HEK293 (cell line): ENCODE data around the gene GUK1.

Source experiments
- BCL11A ChIP-seq: fragments of 450-650 bp; formaldehyde crosslinking; IDR thresholded peaks from 2 replicates; pipeline ENCODE4 v1.5.1; 2016; ENCODE audit warnings: low read depth, missing biosample characterization, missing genetic modification characterization
- GLIS2 ChIP-seq: fragments of 450-650 bp; formaldehyde crosslinking; IDR thresholded peaks from 2 replicates; pipeline ENCODE4 v1.5.1; 2016; ENCODE audit warnings: missing biosample characterization, missing genetic modification characterization
- HOXC10 ChIP-seq: sonication (generic); formaldehyde crosslinking; IDR thresholded peaks from 2 replicates; pipeline ENCODE4 v1.8.1; 2023; ENCODE audit warnings: mild to moderate bottlenecking, missing genetic modification reagents
- KLF10 ChIP-seq: fragments of 450-650 bp; IDR thresholded peaks from 2 replicates; pipeline ENCODE4 v1.5.1; 2018; ENCODE audit warnings: missing biosample characterization, mild to moderate bottlenecking, missing genetic modification characterization
- OVOL3 ChIP-seq: fragments of 450-650 bp; formaldehyde crosslinking; IDR thresholded peaks from 2 replicates; pipeline ENCODE4 v1.5.1; 2016; ENCODE audit warnings: missing biosample characterization, missing genetic modification characterization
- SP2 ChIP-seq: fragments of 450-650 bp; formaldehyde crosslinking; IDR thresholded peaks from 2 replicates; pipeline ENCODE4 v1.5.1; 2016; ENCODE audit warnings: missing biosample characterization, missing genetic modification characterization
- SP7 ChIP-seq: fragments of 450-650 bp; formaldehyde crosslinking; IDR thresholded peaks from 2 replicates; pipeline ENCODE4 v1.5.1; 2016; ENCODE audit warnings: missing biosample characterization, missing genetic modification characterization
- ZBTB17 ChIP-seq: fragments of 450-650 bp; formaldehyde crosslinking; IDR thresholded peaks from 2 replicates; pipeline ENCODE4 v1.5.1; 2016; ENCODE audit warnings: missing biosample characterization, missing genetic modification characterization
- ZFHX2 ChIP-seq: fragments of 450-650 bp; formaldehyde crosslinking; conservative IDR thresholded peaks from 2 replicates; pipeline ENCODE4 v1.5.1; 2016; ENCODE audit warnings: missing biosample characterization, missing genetic modification characterization
- ZFP41 ChIP-seq: fragments of 450-650 bp; formaldehyde crosslinking; IDR thresholded peaks from 2 replicates; pipeline ENCODE4 v1.5.1; 2016; ENCODE audit warnings: missing biosample characterization, missing genetic modification characterization, borderline replicate concordance
- ZFP69B ChIP-seq: fragments of 450-650 bp; formaldehyde crosslinking; IDR thresholded peaks from 2 replicates; pipeline ENCODE4 v1.5.1; 2016; ENCODE audit warnings: missing biosample characterization, missing genetic modification characterization
- ZNF37A ChIP-seq: fragments of 450-650 bp; IDR thresholded peaks from 2 replicates; pipeline ENCODE4 v1.5.1; 2018; ENCODE audit warnings: missing biosample characterization, missing genetic modification characterization
- ZNF391 ChIP-seq: fragments of 450-650 bp; formaldehyde crosslinking; IDR thresholded peaks from 2 replicates; pipeline ENCODE4 v1.5.1; 2016; ENCODE audit warnings: low read depth, missing biosample characterization, missing genetic modification characterization, borderline replicate concordance
- ZNF529 ChIP-seq: fragments of 450-650 bp; formaldehyde crosslinking; IDR thresholded peaks from 2 replicates; pipeline ENCODE4 v1.5.1; 2017; ENCODE audit warnings: missing genetic modification characterization, missing biosample characterization; ENCODE audit not compliant: insufficient replicate concordance
- ZNF558 ChIP-seq: fragments of 450-650 bp; formaldehyde crosslinking; IDR thresholded peaks from 2 replicates; pipeline ENCODE4 v1.5.1; 2016; ENCODE audit warnings: missing biosample characterization, missing genetic modification characterization
- ZNF560 ChIP-seq: fragments of 450-650 bp; formaldehyde crosslinking; IDR thresholded peaks from 2 replicates; pipeline ENCODE4 v1.5.1; 2017; ENCODE audit warnings: missing biosample characterization, missing genetic modification characterization, borderline replicate concordance
- ZNF670 ChIP-seq: fragments of 450-650 bp; formaldehyde crosslinking; IDR thresholded peaks from 2 replicates; pipeline ENCODE4 v1.5.1; 2016; ENCODE audit warnings: missing biosample characterization, missing genetic modification characterization, low read depth
- ZNF707 ChIP-seq: fragments of 450-650 bp; formaldehyde crosslinking; IDR thresholded peaks from 2 replicates; pipeline ENCODE4 v1.5.1; 2016; ENCODE audit warnings: missing biosample characterization, missing genetic modification characterization
- ZNF768 ChIP-seq: fragments of 450-650 bp; formaldehyde crosslinking; IDR thresholded peaks from 2 replicates; pipeline ENCODE4 v1.5.1; 2018; ENCODE audit warnings: missing biosample characterization, mild to moderate bottlenecking, missing genetic modification characterization
- TF ChIP-seq, protein P1 (sequence below): fragments of 450-650 bp; formaldehyde crosslinking; IDR thresholded peaks from 2 replicates; pipeline ENCODE4 v1.5.1; 2017; ENCODE audit warnings: missing biosample characterization, missing genetic modification characterization
- TF ChIP-seq, protein P2 (sequence below): fragments of 450-650 bp; formaldehyde crosslinking; conservative IDR thresholded peaks from 2 replicates; pipeline ENCODE4 v1.5.1; 2016; ENCODE audit warnings: low read depth, missing biosample characterization, missing genetic modification characterization
- TF ChIP-seq, protein P3 (sequence below): fragments of 450-650 bp; formaldehyde crosslinking; IDR thresholded peaks from 2 replicates; pipeline ENCODE4 v1.5.1; 2017; ENCODE audit warnings: missing biosample characterization, missing genetic modification characterization
- TF ChIP-seq, protein P4 (sequence below): fragments of 450-650 bp; formaldehyde crosslinking; IDR thresholded peaks from 2 replicates; pipeline ENCODE4 v1.5.1; 2017; ENCODE audit warnings: missing biosample characterization, missing genetic modification characterization
- TF ChIP-seq, protein P5 (sequence below): fragments of 450-650 bp; formaldehyde crosslinking; IDR thresholded peaks from 2 replicates; pipeline ENCODE4 v1.5.0; 2017; ENCODE audit warnings: missing biosample characterization, missing genetic modification characterization, borderline replicate concordance
- TF ChIP-seq, protein P6 (sequence below): fragments of 450-650 bp; formaldehyde crosslinking; IDR thresholded peaks from 2 replicates; pipeline ENCODE4 v1.5.1; 2017; ENCODE audit warnings: missing biosample characterization, missing genetic modification characterization

GUK1 gene

DNA sequence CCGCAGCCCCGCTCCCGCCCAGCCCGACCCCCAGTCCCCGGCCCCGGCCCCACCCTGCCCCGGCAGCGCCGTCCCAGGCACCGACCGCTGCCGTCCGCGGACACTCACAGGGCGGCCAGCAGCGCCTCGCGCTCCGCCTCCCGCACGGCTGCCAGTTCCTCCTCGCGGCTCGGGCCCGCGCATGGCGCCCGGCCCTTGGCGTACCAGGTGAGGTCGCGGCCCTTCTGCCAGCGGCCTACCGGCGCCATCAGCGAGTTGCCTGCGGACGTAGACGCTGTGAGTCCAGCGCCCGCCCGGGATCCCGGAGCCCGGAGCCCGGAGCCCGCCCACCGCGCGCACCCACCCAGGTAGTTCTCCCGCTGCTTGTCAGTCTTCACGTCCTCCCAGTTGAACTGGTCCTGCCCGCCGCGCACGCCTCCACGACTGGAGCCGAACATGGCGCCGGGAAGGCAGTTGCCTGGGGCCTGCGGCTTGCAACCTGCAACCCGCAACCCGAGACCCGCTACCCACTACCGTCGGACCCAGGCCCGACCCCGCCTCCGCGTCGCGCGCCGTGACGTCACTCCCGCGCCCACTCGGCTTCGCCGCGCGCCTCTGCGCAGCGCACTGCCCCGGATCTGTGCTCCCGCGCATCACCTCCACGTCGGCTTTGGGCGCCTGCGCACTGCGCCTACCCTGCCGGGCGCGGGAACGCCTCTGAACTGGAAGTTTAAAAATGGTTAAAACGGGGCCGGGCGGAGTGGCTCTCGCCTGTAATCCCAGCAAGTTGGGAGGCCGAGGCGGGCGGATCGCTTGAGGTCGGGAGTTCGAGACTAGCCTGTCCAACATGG is 37.1 kb upstream of the GUK1 start, which contains the start of gene C1orf35 (continued):
- TF ChIP-seq, protein P1, sequence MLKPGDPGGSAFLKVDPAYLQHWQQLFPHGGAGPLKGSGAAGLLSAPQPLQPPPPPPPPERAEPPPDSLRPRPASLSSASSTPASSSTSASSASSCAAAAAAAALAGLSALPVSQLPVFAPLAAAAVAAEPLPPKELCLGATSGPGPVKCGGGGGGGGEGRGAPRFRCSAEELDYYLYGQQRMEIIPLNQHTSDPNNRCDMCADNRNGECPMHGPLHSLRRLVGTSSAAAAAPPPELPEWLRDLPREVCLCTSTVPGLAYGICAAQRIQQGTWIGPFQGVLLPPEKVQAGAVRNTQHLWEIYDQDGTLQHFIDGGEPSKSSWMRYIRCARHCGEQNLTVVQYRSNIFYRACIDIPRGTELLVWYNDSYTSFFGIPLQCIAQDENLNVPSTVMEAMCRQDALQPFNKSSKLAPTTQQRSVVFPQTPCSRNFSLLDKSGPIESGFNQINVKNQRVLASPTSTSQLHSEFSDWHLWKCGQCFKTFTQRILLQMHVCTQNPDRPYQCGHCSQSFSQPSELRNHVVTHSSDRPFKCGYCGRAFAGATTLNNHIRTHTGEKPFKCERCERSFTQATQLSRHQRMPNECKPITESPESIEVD = no peak
- TF ChIP-seq ZNF558 (tag by site-specific recombination) (no peak), KLF10 (peak; percentile 90), OVOL3 (peak; percentile 57), SP2 (tag by site-specific recombination) (peak; percentile 90), GLIS2 (peak; percentile 70), ZBTB17 (tag by site-specific recombination) (peak; percentile 99), ZNF768 (tag by site-specific recombination) (no peak; the same call in 1 of the 2 replicates), ZNF529 (no peak), ZNF670 (tag by site-specific recombination) (no peak), ZNF560 (tag by site-specific recombination) (no peak), ZFP69B (tag by site-specific recombination) (peak; percentile 48; the same call in 1 of the 2 replicates), ZNF707 (tag by site-specific recombination) (no peak), ZFHX2 (tag by site-specific recombination) (peak; percentile 99), BCL11A (tag by site-specific recombination) (no peak), ZFP41 (tag by site-specific recombination) (no peak), SP7 (peak; percentile 83), ZNF391 (tag by site-specific recombination) (peak; percentile 75; the same call in 1 of the 2 replicates), ZNF37A (tag by site-specific recombination) (0 out of 2 replicates have a peak, but pooled peaks have one; percentile 4), HOXC10 (CRISPR knock-in tag) (no peak)
- TF ChIP-seq, protein P2, sequence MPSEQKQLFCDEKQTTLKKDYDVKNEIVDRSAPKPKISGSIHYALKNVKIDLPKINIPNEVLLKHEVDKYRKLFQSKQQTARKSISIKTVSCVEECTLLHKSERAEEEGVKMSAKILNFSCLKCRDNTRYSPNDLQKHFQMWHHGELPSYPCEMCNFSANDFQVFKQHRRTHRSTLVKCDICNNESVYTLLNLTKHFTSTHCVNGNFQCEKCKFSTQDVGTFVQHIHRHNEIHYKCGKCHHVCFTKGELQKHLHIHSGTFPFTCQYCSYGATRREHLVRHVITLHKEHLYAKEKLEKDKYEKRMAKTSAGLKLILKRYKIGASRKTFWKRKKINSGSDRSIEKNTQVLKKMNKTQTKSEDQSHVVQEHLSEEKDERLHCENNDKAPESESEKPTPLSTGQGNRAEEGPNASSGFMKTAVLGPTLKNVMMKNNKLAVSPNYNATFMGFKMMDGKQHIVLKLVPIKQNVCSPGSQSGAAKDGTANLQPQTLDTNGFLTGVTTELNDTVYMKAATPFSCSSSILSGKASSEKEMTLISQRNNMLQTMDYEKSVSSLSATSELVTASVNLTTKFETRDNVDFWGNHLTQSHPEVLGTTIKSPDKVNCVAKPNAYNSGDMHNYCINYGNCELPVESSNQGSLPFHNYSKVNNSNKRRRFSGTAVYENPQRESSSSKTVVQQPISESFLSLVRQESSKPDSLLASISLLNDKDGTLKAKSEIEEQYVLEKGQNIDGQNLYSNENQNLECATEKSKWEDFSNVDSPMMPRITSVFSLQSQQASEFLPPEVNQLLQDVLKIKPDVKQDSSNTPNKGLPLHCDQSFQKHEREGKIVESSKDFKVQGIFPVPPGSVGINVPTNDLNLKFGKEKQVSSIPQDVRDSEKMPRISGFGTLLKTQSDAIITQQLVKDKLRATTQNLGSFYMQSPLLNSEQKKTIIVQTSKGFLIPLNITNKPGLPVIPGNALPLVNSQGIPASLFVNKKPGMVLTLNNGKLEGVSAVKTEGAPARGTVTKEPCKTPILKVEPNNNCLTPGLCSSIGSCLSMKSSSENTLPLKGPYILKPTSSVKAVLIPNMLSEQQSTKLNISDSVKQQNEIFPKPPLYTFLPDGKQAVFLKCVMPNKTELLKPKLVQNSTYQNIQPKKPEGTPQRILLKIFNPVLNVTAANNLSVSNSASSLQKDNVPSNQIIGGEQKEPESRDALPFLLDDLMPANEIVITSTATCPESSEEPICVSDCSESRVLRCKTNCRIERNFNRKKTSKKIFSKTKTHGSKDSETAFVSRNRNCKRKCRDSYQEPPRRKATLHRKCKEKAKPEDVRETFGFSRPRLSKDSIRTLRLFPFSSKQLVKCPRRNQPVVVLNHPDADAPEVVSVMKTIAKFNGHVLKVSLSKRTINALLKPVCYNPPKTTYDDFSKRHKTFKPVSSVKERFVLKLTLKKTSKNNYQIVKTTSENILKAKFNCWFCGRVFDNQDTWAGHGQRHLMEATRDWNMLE (tag by site-specific recombination) = peak; percentile 24; the same call in 1 of the 2 replicates
- TF ChIP-seq, protein P3, sequence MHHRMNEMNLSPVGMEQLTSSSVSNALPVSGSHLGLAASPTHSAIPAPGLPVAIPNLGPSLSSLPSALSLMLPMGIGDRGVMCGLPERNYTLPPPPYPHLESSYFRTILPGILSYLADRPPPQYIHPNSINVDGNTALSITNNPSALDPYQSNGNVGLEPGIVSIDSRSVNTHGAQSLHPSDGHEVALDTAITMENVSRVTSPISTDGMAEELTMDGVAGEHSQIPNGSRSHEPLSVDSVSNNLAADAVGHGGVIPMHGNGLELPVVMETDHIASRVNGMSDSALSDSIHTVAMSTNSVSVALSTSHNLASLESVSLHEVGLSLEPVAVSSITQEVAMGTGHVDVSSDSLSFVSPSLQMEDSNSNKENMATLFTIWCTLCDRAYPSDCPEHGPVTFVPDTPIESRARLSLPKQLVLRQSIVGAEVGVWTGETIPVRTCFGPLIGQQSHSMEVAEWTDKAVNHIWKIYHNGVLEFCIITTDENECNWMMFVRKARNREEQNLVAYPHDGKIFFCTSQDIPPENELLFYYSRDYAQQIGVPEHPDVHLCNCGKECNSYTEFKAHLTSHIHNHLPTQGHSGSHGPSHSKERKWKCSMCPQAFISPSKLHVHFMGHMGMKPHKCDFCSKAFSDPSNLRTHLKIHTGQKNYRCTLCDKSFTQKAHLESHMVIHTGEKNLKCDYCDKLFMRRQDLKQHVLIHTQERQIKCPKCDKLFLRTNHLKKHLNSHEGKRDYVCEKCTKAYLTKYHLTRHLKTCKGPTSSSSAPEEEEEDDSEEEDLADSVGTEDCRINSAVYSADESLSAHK = peak; percentile 32; the same call in 1 of the 2 replicates
- TF ChIP-seq, protein P4, sequence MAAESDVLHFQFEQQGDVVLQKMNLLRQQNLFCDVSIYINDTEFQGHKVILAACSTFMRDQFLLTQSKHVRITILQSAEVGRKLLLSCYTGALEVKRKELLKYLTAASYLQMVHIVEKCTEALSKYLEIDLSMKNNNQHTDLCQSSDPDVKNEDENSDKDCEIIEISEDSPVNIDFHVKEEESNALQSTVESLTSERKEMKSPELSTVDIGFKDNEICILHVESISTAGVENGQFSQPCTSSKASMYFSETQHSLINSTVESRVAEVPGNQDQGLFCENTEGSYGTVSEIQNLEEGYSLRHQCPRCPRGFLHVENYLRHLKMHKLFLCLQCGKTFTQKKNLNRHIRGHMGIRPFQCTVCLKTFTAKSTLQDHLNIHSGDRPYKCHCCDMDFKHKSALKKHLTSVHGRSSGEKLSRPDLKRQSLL (tag by site-specific recombination) = peak; percentile 33; the same call in 1 of the 2 replicates
- TF ChIP-seq, protein P5, sequence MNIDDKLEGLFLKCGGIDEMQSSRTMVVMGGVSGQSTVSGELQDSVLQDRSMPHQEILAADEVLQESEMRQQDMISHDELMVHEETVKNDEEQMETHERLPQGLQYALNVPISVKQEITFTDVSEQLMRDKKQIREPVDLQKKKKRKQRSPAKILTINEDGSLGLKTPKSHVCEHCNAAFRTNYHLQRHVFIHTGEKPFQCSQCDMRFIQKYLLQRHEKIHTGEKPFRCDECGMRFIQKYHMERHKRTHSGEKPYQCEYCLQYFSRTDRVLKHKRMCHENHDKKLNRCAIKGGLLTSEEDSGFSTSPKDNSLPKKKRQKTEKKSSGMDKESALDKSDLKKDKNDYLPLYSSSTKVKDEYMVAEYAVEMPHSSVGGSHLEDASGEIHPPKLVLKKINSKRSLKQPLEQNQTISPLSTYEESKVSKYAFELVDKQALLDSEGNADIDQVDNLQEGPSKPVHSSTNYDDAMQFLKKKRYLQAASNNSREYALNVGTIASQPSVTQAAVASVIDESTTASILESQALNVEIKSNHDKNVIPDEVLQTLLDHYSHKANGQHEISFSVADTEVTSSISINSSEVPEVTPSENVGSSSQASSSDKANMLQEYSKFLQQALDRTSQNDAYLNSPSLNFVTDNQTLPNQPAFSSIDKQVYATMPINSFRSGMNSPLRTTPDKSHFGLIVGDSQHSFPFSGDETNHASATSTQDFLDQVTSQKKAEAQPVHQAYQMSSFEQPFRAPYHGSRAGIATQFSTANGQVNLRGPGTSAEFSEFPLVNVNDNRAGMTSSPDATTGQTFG (tag by site-specific recombination) = no peak
- TF ChIP-seq, protein P6, sequence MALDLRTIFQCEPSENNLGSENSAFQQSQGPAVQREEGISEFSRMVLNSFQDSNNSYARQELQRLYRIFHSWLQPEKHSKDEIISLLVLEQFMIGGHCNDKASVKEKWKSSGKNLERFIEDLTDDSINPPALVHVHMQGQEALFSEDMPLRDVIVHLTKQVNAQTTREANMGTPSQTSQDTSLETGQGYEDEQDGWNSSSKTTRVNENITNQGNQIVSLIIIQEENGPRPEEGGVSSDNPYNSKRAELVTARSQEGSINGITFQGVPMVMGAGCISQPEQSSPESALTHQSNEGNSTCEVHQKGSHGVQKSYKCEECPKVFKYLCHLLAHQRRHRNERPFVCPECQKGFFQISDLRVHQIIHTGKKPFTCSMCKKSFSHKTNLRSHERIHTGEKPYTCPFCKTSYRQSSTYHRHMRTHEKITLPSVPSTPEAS (tag by site-specific recombination) = no peak; the same call in 1 of the 2 replicates
